Ramos (cell line): ENCODE measurements around the gene PPM1N.

Experiments used
- in situ Hi-C: fragments of 300-500 bp; cut with MboI; formaldehyde crosslinking; loops from one replicate; pipeline ENCODE4 v1.14.3; 2022; ENCODE audit warnings: low sequenced_read_pairs; ENCODE audit not compliant: unreplicated experiment

Gene PPM1N, protein sequence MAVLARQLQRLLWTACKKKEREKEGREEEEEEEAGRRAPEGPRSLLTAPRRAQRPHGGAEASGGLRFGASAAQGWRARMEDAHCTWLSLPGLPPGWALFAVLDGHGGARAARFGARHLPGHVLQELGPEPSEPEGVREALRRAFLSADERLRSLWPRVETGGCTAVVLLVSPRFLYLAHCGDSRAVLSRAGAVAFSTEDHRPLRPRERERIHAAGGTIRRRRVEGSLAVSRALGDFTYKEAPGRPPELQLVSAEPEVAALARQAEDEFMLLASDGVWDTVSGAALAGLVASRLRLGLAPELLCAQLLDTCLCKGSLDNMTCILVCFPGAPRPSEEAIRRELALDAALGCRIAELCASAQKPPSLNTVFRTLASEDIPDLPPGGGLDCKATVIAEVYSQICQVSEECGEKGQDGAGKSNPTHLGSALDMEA

DNA sequence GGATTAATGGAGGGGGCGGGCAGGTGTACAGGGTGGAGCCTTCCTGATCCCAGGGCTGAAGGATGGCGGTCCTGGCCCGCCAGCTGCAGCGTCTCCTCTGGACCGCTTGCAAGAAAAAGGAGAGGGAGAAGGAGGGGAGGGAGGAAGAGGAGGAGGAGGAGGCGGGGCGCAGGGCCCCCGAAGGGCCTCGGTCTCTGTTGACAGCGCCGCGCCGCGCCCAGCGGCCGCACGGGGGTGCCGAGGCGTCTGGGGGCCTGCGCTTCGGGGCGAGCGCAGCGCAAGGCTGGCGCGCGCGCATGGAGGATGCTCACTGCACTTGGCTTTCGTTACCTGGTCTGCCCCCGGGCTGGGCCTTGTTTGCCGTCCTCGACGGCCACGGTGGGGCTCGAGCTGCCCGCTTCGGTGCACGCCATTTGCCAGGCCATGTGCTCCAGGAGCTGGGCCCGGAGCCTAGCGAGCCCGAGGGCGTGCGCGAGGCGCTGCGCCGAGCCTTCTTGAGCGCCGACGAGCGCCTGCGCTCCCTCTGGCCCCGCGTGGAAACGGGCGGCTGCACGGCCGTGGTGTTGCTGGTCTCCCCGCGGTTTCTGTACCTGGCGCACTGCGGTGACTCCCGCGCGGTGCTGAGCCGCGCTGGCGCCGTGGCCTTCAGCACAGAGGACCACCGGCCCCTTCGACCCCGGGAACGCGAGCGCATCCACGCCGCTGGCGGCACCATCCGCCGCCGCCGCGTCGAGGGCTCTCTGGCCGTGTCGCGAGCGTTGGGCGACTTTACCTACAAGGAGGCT lies at the start of gene PPM1N:
Gene PPM1N, plus strand, starts transcription at position 33 of the 785 bp plus-strand sequence. Its CDS starts 30 bp downstream, at position 63.
- in situ Hi-C loops, result no loop called here

DNA sequence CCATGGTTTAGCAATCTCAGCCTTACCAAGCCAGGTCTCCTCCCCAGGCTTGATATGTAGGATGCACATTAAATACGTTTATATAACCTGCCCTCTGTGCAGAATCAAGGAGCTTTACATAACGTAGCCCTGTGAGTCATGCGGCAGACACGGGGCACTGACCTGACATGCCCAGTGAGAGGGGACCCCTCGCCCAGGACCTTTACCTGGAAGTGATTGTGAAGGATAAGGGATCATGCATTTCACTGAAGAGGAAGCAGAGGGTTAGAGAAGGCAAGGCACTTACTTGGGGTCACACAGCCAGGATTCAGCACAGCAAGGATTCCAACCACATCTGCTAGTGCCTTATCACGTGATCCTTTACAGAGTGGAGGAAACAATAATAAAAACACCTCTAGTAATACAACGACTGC lies 49.4 kb upstream of the PPM1N start:
- in situ Hi-C loops, result no loop called here

DNA sequence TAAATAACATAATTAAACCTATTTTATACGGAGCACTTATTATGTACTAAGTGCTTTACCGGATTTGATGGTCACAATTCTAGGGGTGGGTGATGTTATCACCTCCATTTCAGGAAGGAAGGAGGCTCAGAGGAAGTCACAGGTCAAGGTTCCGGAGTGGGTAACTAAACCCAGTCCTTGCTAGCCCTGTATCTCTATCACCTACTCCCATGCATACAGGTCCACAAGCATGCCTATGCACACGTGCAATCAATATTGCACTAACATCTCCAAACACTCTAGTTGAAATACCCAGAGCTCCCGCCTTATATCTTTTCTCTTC lies 48.3 kb upstream of the PPM1N start:
- in situ Hi-C loops, result no loop called here

DNA sequence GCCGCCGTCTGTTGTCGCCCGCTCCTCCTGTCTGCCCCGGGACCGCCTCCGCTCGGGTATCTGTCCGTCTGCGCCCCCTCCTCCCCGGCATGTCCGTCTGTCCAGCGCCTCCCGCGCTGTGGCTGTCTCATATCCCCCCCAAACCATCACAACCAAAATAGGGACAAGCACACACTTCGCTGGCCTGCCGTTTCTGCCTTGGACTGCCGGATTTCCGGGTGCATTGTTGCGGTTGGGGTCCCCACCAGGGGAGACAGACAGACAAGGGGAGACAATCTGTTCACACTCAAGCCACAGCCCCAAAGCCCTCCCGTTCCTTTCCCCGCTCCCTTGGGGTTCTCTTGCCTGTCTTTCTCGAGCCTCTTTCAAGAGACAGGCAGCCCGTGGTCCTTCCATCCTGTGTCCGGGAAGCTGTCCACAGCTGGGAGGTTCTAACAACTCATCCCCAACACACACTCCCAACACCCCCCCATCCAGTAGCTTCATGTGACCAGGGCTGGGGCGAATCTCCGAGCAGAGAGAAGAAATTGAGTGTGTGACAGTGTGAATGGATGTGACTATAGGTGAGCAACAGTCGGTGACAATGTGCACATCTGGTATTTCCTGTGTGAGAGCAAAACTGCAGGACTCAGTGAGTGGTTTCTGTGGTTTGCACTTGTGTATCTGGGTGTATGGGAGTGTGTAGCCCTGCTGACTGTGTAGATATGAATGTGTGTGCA lies 47.0 kb upstream of the PPM1N start:
- in situ Hi-C loops, result no loop called here

DNA sequence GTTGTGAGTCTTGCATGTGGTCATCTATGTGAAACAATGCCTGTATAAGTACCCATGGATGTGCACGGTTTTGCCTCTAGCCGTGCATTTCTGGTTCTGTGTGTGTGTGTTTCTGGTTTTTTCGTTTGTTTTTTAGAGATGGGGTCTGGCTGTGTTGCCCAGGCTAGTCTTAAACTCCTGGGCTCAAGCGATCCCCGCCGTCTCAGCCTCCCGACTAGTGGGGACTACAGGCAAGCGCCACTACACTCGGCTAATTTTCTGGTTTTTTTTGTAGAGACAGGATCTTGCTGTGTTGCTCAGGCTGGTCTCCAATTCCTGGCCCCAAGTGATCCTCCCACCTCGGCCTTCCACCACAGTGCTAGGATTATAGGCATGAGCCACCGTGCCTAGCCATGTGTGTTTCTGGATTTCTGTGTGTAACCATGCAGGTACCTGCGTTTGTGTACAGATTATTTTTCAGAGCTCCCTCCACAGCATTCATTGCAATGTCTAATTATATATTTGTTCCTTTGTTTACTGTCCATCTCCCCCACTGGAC lies 46.3 kb upstream of the PPM1N start:
- in situ Hi-C loops, result no loop called here

DNA sequence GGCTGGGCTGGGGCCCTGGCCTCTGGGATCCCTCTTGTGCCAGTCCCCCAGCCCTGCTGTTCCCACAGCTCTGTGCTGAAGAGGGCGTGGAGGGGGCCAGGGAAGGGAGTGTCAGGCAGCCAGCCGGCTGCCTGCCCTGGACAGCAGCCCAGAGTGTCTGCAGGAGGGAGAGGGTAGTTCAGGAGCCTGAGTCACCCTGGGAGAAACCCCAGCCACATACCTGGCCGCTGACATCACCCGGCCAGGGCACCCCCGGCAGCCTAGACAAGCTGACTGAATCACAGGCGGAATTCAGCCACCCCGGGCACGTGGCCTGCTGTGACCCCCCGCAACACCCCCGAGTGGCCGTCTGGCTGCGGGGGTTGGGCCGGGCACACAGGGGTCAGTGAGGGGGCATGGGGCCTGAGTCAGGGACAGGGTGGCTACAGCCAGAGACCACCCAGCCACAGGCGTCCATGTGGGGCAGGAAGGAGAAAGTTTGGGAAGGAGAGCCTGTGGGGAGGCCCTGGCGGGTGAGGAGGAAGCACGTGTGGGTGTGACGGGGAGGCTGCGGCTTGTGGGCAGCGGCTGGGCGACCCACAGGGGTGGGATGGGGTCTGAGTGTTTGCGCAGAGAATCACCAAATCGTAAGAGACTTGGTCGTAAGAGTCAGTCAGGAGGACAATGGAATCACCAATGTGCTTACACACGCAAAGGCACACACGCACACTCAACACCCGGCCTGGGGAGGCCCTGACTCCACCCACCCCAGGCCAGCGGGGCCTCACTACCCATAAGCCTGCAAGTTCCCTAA lies 42.3 kb upstream of the PPM1N start:
- in situ Hi-C loops, result no loop called here

DNA sequence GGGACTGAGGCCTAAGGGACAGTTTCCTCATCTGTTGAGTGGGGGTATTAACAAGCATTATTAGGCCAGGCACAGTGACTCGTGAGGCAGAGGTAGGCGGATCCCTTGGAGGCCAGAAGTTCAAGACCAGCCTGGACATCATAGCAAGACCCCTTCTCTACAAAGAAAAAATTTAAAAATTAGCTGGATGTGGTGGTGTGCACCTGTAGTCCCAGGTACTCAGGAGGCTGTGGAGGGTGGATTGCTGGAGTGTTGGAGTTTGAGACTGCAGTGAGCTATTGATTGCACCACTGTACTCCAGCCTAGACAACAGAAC lies 41.8 kb upstream of the PPM1N start:
- in situ Hi-C loops, result no loop called here

DNA sequence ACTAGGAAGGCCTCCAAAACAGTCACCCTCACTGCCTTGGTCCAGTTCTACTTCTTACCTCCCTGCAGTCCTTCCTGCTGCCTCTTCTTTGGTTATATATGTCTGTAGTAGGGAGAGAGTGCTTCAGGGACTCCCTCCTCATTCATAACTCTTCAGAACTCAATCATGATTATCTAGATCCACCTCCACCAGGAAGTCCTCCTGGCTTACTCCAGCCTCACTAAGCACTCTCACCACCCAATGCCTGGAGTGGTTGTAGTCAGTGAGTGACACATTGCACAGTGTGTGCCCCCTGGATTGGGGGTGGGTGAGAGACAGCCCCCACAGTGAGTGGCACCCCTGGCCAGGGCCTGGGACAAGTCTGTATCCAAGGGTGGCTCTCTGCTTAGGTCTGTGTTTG lies 40.5 kb upstream of the PPM1N start:
- in situ Hi-C loops, result no loop called here

DNA sequence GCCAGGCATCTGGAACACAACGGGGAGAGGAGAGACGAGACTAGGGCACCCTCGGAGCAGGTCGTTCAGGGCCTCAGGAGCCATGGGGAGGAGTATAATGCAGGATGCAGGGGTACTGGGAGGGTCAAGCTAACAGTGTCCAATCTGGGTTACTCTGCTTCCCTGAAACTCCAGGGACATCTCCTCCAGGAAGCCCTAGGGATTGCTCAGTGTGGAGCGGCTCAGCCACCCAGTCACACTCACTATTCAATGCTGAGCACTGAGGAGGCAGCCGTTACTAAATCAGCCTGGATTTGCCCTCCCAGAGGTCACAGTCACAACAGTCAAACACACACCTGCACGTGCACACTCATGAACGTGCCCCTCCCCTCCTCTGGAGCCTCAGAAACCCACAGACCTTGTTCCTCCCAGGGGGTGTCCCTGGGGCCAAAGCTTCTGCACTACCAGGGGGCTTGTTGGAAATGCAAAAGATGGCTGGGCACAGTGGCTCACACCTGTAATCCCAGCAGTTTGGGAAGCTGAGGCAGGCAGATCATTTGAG lies 37.4 kb upstream of the PPM1N start:
- in situ Hi-C loops, result no loop called here

DNA sequence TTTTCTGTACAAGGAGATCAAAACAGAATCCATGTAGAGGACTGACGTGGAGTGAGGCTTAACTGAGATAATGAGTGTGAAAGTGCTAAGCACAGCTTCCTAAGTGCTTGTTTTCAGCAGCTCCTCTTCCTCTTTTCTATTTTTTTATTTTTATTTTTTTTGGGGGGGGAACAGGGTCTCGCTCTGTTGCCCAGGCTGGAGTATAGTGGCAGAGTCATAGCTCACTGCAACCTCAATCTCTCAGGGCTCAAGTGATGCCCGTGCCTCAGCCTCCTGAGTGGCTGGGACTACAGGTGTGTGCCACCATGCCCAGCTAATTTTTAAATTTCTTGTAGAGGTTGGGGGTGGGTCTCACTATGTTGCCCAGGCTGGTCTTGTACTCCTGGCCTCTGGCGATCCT lies 36.1 kb upstream of the PPM1N start:
- in situ Hi-C loops, result no loop called here

DNA sequence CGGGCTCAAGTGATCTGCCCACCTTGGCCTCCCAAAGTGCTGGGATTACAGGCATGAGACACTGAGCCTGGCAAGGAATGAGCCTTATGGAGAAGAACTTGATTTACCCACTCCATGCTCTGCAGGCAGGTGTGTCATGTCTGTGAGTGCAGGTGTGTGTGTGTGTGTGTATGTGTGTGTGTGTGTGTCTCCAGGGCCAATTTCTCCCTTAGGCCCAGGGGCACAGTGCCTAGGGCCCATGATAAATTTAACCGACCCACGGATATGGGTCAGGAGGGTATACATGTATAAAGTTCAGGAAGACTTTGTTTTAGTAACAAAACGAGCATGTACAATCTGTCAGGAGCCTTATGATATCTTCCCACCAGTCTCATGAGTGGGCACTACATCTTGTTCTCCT lies 35.0 kb upstream of the PPM1N start:
- in situ Hi-C loops, result no loop called here

DNA sequence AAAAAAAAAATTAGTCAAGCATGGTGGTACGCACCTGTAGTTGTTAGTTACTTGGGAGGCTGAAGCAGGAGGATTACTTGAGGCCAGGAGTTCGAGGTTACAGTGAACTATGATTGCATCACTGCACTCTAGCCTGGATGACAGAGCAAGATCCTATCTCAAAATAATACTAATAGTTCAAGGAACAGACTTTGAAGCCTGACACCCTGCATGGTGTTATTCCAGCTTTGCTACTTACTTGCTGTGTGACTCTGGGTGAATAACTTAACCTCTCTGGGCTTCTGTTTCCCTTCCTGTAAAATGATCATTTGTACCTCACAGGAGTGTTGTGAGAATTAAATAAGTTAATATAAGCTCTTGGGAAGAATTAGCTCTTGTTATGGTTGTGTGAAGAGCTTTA lies 34.0 kb upstream of the PPM1N start:
- in situ Hi-C loops, result no loop called here

DNA sequence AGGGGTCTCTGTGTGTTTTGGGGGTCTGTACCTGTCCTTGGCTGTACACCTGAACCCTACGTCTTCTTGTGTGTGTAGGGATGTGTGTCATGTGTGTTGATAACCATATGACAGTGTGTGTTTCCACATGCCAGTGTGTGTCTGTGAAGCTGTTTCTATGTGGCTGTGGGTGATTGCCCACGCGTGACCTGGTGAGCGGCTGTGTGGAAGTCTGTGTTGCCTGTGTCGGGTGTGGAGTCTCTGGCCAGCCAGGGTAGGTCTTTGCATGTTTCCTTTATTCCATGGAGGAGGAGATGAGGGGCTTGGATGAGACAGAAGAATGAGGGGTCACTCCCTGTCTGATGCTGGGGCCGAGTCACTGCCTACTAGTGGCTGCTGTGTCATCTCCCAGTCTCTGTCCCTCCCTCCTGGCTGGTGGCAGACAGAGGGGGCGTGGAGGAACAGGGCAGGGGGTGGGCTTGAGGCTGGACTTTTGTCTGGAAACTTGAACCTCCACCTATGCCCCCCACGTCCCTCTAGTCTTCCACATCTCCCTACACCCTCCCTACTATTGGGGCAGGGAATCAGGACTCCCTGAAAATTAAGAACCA lies 33.3 kb upstream of the PPM1N start:
- in situ Hi-C loops, result no loop called here

DNA sequence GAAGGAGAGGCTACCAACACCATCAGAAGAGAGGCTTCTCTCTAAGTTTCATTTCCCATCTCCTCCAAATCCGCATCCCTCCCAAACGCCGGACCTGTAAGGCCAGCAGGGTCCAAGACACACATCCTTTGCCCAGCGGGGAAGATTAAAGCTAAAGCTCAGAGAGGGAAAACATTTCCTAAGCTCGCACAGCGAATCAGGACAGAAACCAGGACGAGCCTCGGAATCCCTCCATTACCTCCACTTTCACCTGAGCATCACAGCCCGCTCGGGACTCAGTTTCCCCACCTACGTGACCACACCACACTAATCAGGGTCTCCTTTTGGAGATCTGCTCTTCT lies 31.2 kb upstream of the PPM1N start:
- in situ Hi-C loops, result no loop called here

DNA sequence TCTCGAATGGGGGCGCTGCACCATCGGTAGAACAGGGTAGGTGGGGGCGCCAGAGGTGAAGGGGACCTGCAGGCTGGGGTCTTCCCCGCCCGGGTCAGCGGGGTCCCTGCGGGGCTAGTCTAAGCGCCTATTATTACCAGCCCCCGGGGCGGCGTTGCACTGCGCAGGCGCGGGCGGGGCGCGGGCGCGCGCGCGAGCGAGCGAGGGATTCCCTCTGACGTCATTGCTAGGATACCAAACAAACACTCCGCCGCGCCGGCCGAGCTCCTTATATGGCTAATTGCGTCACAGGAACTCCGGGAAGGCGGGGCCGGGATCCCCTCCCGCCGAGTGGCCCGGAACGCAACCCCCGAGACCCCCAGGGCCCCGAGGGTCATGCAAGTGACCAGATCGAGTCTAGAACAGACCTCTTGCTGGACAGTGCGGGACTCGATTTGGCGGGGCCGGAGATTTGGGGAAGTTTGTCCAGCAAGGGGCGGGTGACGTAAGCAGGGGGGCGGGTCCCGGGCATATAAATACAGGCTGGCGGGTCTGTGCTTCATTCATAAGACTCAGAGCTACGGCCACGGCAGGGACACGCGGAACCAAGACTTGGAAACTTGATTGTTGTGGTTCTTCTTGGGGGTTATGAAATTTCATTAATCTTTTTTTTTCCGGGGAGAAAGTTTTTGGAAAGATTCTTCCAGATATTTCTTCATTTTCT lies 30.6 kb upstream of the PPM1N start, which contains the start of gene FOSB:
Gene FOSB, plus strand, starts transcription at position 541 of the 703 bp plus-strand sequence. CDS start 591 bp downstream, outside the sequence.
- in situ Hi-C loops, result no loop called here

DNA sequence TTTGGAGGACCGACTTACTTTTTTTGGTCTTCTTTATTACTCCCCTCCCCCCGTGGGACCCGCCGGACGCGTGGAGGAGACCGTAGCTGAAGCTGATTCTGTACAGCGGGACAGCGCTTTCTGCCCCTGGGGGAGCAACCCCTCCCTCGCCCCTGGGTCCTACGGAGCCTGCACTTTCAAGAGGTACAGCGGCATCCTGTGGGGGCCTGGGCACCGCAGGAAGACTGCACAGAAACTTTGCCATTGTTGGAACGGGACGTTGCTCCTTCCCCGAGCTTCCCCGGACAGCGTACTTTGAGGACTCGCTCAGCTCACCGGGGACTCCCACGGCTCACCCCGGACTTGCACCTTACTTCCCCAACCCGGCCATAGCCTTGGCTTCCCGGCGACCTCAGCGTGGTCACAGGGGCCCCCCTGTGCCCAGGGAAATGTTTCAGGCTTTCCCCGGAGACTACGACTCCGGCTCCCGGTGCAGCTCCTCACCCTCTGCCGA lies 30.0 kb upstream of the PPM1N start:
- in situ Hi-C loops, result no loop called here

DNA sequence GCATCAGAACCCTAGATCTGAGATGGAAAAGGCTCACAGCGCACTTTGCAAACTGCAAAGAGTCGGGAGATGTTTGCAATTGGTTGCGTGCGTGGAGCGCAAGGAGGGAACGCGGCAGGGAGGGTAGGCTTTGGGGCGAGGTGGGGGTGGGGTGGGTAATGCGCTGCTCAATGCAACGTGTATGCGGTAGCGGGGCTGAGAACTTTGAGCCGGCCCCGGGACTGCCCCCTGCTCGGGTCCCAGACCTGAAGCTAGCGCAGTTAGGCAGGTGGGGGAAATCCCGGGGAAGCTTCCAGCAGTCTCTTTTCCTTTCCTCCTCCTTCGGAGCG lies 29.5 kb upstream of the PPM1N start:
- in situ Hi-C loops, result no loop called here

DNA sequence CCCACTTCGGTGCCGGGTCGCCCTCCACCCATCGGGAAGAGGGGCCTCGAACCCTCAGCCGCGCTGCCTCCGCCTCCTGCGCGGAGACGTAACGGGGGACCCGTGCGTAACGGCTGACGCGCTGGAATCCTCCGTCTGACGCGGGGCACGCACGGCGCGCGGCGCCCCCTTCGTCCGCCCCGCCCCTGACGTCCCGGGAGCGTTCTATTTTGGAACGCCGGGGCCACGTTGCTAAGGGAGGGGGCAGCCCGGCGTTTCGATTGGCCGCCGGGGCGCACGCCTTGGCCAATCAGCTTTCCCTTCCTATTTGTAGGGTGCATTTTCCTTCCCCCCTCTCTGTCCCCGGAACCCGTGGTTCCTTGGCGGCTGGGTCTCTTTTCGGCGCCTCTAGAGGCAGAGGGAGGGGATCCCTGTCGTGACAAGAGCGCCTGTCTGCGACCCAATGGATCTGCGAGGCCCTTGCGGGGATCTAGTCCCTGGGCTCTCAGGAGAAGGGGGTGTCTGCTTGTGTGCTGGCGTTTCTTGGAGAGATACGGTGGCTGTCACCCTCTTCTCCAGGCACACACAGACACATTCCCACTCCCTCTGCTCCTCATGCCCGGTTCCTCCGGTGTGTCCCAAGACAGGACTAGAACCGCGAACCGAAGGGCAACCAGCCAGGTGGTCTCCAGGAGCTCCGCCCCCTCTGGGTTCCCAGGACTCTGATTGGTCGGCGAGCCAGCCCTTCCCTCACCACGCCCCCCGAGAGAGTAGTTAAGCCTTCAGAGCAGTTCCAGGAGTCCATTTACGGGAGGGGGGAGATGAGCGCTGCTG lies 28.9 kb upstream of the PPM1N start:
- in situ Hi-C loops, result no loop called here
